Measurements from ENCODE around the gene OSBPL3. TPM values are rescaled to one million over a fixed set of nuclear protein-coding genes. Genes with fewer than 3 reads are reported as not detected.

OSBPL3 gene
- total RNA-seq, 1 donor from 2014 or later = 8.0 TPM

DNA sequence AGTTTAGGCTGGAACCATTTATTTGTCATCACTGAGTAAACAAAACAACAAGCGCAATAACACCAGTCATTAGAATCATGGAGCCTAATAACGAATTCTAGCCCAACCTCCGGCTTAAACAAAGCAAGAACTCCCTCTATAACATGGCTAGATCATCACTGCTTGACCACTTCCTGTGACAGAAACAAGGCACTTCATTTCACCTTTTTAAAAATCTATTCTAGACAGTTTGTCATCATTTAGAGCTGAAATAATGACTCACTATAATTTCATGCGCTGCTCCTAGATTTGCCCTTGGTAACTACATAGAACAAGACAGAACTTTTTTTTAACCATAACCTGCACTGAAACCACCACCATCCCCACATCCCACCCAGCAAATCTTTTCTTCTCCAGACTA is 81.3 kb downstream of the OSBPL3 start:
- H3K4me1 Mint-ChIP-seq = peaks cover 16% of the 10 kb centered on the region
- TF ChIP-seq EZH2 (IDR thresholded peaks at IDR 0.05) (no peak), EZH2phosphoT487 (IDR thresholded peaks at IDR 0.05) (no peak)
- H3K79me2 ChIP-seq (ENCODE audit: low read depth) = peaks cover 5% of the 10 kb centered on the region
- H3K36me3 ChIP-seq = no peaks in the 10 kb centered on the region
- H4K20me1 ChIP-seq (ENCODE audit: low read depth) = no peaks in the 10 kb centered on the region
- H3K27ac ChIP-seq = no peak overlapping the region
- H3K27me3 ChIP-seq = no peaks in the 10 kb centered on the region
- no peak overlapping the region for H2AFZ ChIP-seq (replicated peaks)
- H3K4me3 ChIP-seq = no peak overlapping the region
- no peak overlapping the region for H3K9ac ChIP-seq
- H3K27ac Mint-ChIP-seq = peak overlapping the region; percentile 32
- H3K4me2 ChIP-seq = no peak overlapping the region
- H3K27me3 Mint-ChIP-seq (ENCODE audit: insufficient read depth, low read depth) = no peaks in the 10 kb centered on the region
- H3K9me3 Mint-ChIP-seq = peaks cover 5% of the 10 kb centered on the region
- peaks cover 17% of the 10 kb centered on the region for H3K4me1 ChIP-seq
- H3K9me3 ChIP-seq (ENCODE audit: low read depth) = no peaks in the 10 kb centered on the region
- H3K4me3 Mint-ChIP-seq = no peak overlapping the region
- H3F3A ChIP-seq (ENCODE audit: low read depth) = peaks cover 8% of the 10 kb centered on the region
- DNase-seq (ENCODE audit: low spot score) = no peak
- H3K36me3 Mint-ChIP-seq = no peaks in the 10 kb centered on the region

DNA sequence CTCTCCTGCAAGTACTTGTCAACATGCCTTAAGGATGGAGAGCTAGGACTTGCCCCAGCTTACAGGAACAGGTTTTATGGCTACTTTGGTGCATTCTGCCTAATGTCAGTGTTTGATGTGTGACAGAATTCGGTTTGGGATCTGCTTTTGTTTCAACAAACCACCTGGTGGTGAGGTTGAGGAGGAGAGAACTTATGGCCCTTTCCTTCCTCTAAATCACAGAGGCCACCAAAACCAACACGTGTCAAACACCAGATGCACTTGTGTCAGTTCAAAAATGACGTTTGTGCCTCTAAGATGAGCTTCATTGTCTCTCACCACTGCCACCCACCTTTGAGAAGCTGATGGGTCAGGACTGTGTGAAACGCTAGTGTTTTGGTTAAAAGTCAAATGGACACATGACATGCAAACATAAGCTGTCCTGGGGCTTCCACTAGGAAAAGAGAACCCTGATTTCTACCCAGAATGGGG is 83.9 kb downstream of the OSBPL3 start:
- Histone ChIP-seq H3K4me2 (no peak overlapping the region), H3K27me3 (no peaks in the 10 kb centered on the region), H4K20me1 (ENCODE audit: low read depth) (no peaks in the 10 kb centered on the region), H3K4me1 (peaks cover 17% of the 10 kb centered on the region), H3K36me3 (no peaks in the 10 kb centered on the region), H3K79me2 (ENCODE audit: low read depth) (peaks cover 5% of the 10 kb centered on the region), H3F3A (ENCODE audit: low read depth) (peaks cover 8% of the 10 kb centered on the region), H3K27ac (no peak overlapping the region), H3K9me3 (ENCODE audit: low read depth) (no peaks in the 10 kb centered on the region), H2AFZ (replicated peaks) (no peak overlapping the region), H3K4me3 (no peak overlapping the region), H3K9ac (no peak overlapping the region)
- peaks cover 5% of the 10 kb centered on the region for H3K9me3 Mint-ChIP-seq
- H3K4me1 Mint-ChIP-seq = peaks cover 19% of the 10 kb centered on the region
- peaks cover 2% of the 10 kb centered on the region for H3K36me3 Mint-ChIP-seq
- no peaks in the 10 kb centered on the region for H3K27me3 Mint-ChIP-seq (ENCODE audit: insufficient read depth, low read depth)
- peak overlapping the region; percentile 79 for H3K27ac Mint-ChIP-seq
- DNase-seq (ENCODE audit: low spot score) = no peak
- TF ChIP-seq EZH2phosphoT487 (IDR thresholded peaks at IDR 0.05) = no peak
- H3K4me3 Mint-ChIP-seq = no peak overlapping the region

DNA sequence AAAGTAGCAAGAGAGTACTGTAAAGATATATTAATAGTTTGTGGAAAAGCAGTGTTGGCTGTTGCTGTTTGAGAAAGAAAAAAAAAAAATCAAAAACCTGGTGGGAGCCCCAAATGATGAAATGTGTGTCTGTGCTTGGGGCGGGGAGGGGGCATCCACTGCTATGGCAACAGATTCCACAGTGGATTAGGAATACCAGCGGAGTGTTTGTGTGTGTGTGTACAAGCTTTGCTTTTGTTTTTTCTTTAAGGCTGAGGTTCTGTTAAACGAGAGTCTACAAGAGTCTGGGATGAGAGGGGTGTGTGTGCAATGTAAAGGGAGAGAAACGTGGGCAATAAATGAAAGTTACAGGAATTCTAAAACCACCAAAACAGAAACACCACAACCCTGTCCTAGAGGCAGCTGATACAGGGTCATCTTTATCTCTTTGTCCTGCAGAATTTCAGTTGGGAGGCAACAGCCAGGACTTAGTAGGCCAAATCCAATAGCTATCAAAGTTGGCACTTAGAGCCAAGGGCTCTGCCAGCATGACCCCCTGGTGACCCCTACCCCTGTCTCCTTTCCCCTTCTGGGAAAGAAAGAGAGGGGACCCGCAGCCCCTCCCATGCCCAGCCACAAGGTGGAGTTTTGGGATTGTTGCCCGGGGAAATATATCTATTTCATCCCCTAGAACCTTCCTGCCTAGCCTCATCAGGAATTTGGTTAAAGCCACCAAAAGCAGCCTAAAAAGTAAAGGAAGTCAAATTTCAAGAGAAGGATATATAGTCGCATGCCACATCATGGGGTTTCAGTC is 85.4 kb downstream of the OSBPL3 start:
- peak overlapping the region; percentile 98 for H3K27ac Mint-ChIP-seq
- H2AFZ ChIP-seq (replicated peaks) = peak overlapping the region; percentile 3
- peaks cover 8% of the 10 kb centered on the region for H3K36me3 Mint-ChIP-seq
- peaks cover 5% of the 10 kb centered on the region for H3K9me3 Mint-ChIP-seq
- peak overlapping the region; percentile 78 for H3K27ac ChIP-seq
- no peaks in the 10 kb centered on the region for H3K36me3 ChIP-seq
- peak overlapping the region; percentile 74 for H3K4me2 ChIP-seq
- peaks cover 17% of the 10 kb centered on the region for H3K4me1 ChIP-seq
- H3F3A ChIP-seq (ENCODE audit: low read depth) = peaks cover 8% of the 10 kb centered on the region
- no peak overlapping the region for H3K9ac ChIP-seq
- H3K4me3 Mint-ChIP-seq = peak overlapping the region; percentile 39
- no peaks in the 10 kb centered on the region for H3K27me3 Mint-ChIP-seq (ENCODE audit: insufficient read depth, low read depth)
- peaks cover 5% of the 10 kb centered on the region for H3K79me2 ChIP-seq (ENCODE audit: low read depth)
- no peaks in the 10 kb centered on the region for H3K27me3 ChIP-seq
- no peaks in the 10 kb centered on the region for H4K20me1 ChIP-seq (ENCODE audit: low read depth)
- no peaks in the 10 kb centered on the region for H3K9me3 ChIP-seq (ENCODE audit: low read depth)
- peaks cover 22% of the 10 kb centered on the region for H3K4me1 Mint-ChIP-seq
- TF ChIP-seq, protein P1, sequence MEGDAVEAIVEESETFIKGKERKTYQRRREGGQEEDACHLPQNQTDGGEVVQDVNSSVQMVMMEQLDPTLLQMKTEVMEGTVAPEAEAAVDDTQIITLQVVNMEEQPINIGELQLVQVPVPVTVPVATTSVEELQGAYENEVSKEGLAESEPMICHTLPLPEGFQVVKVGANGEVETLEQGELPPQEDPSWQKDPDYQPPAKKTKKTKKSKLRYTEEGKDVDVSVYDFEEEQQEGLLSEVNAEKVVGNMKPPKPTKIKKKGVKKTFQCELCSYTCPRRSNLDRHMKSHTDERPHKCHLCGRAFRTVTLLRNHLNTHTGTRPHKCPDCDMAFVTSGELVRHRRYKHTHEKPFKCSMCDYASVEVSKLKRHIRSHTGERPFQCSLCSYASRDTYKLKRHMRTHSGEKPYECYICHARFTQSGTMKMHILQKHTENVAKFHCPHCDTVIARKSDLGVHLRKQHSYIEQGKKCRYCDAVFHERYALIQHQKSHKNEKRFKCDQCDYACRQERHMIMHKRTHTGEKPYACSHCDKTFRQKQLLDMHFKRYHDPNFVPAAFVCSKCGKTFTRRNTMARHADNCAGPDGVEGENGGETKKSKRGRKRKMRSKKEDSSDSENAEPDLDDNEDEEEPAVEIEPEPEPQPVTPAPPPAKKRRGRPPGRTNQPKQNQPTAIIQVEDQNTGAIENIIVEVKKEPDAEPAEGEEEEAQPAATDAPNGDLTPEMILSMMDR (IDR thresholded peaks at IDR 0.05) = peak; percentile 47
- TF ChIP-seq EZH2 (IDR thresholded peaks at IDR 0.05) = no peak
- DNase-seq (ENCODE audit: low spot score) = peak; percentile 67
- peak overlapping the region; percentile 29 for H3K4me3 ChIP-seq

DNA sequence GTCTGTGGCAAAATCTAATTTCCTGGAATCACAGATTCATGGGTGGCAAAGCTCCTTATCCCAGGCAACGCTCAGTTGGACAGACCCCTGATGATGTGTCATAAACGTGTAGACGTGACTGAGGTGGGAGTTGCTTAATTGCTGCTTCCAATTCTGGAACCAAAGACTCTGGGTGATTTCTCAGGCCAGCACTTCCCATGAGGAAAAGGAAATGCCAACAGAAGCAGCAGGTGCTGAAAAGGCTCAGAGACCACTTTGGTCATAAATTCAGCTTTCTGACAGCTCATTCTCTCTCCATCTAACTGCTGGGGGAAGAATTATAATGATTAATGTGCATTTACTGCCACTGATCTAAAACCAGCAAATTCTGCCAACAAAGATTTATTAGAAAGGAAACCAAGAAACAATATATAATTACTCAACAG is 88.7 kb downstream of the OSBPL3 start:
- no peak for TF ChIP-seq EZH2 (IDR thresholded peaks at IDR 0.05)
- DNase-seq (ENCODE audit: low spot score) = no peak
- Mint-ChIP-seq H3K4me1 (peaks cover 24% of the 10 kb centered on the region), H3K36me3 (peaks cover 8% of the 10 kb centered on the region), H3K4me3 (no peak overlapping the region), H3K27ac (no peak overlapping the region), H3K9me3 (no peaks in the 10 kb centered on the region), H3K27me3 (ENCODE audit: insufficient read depth, low read depth) (no peaks in the 10 kb centered on the region)
- no peaks in the 10 kb centered on the region for H4K20me1 ChIP-seq (ENCODE audit: low read depth)
- no peak overlapping the region for H3K4me2 ChIP-seq
- no peak overlapping the region for H3K27ac ChIP-seq
- no peak overlapping the region for H3K4me3 ChIP-seq
- H3K27me3 ChIP-seq = no peaks in the 10 kb centered on the region
- H2AFZ ChIP-seq (replicated peaks) = no peak overlapping the region
- peaks cover 5% of the 10 kb centered on the region for H3K79me2 ChIP-seq (ENCODE audit: low read depth)
- H3K9ac ChIP-seq = no peak overlapping the region
- H3K36me3 ChIP-seq = no peaks in the 10 kb centered on the region
- peaks cover 8% of the 10 kb centered on the region for H3F3A ChIP-seq (ENCODE audit: low read depth)
- H3K9me3 ChIP-seq (ENCODE audit: low read depth) = no peaks in the 10 kb centered on the region
- H3K4me1 ChIP-seq = peaks cover 17% of the 10 kb centered on the region

Measured in neural progenitor cell (in vitro differentiated cells).